NCI-H526 treated with DMSO at 0.1 percent for 48 hours (cell line): ENCODE data around the gene BGN.

ENCODE experiments used
- DNase-seq: peaks from one replicate; lab custom pipeline; 2025; lab: John Stamatoyannopoulos, UW

Gene BGN

DNA sequence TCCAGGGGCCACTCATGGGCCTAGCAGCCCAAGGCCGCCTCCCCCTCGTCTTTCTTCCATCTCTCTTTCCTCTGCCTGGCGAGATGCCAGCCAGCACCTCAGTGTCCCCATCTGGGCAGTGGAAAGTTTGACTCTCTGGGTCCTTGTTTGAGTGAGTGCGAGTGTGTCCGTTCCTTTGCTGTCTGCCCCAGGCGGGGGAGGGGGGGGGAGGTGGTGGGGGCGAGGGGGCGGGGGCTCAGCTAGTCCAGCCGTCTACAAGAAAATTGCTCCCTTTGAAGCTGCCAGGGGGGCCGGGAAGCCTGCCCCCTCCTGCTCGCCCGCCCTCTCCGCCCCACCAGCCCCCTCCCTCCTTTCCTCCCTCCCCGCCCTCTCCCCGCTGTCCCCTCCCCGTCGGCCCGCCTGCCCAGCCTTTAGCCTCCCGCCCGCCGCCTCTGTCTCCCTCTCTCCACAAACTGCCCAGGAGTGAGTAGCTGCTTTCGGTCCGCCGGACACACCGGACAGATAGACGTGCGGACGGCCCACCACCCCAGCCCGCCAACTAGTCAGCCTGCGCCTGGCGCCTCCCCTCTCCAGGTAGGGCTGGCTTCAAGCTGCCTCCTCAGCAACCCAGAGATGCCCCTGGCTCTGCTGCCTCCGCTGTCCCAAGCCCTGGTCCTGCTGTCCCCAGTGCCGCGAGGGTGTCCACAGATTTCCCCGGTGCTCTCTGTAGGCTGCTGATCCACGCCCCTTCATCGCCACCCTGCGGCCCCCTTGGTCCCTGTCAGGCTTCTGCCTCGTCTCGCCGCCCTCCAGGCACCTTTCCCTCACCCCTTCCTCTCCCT is at the start of gene BGN:
BGN (plus strand) TSS at position 440 of the 821 bp plus-strand sequence. CDS start 9,652 bp downstream, outside the sequence.
- peak; percentile 2 for DNase-seq

DNA sequence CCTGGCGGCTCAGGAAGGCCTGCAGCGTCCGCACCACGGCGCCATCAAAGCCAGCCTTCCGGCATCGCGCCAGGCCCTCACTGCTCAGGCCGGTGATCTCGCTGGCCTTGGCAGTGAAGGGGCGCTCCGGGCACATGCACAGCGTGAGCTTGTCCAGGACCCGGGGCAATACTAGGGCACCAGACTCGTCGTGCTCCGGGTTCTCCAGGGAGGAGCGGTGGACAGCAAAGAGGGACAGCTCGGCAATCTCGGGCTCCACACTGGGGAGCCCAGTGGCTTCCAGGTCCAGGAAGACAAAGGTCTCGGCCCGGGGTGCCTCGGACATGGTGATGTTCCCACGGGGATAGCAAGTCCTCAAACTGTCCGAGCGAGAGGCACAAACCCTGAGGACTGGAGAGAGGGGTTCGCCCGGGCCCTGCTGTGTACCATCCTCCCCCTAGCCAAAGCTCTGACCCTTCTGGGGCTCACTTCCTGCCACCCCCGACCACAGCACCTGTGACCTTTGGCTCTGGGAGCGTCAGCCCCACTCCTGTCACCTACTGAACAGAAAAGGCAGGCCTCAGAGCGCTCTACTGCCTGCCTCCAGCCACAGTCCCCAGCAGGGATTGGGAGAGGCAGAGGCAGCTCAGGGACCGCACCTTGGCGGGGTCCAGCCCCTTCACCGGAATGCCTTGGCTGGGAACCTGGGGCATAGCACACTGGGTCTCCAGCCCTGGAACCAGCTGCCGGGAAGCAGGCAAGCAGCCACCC is 49.5 kb upstream of the BGN start:
- DNase-seq = no peak

DNA sequence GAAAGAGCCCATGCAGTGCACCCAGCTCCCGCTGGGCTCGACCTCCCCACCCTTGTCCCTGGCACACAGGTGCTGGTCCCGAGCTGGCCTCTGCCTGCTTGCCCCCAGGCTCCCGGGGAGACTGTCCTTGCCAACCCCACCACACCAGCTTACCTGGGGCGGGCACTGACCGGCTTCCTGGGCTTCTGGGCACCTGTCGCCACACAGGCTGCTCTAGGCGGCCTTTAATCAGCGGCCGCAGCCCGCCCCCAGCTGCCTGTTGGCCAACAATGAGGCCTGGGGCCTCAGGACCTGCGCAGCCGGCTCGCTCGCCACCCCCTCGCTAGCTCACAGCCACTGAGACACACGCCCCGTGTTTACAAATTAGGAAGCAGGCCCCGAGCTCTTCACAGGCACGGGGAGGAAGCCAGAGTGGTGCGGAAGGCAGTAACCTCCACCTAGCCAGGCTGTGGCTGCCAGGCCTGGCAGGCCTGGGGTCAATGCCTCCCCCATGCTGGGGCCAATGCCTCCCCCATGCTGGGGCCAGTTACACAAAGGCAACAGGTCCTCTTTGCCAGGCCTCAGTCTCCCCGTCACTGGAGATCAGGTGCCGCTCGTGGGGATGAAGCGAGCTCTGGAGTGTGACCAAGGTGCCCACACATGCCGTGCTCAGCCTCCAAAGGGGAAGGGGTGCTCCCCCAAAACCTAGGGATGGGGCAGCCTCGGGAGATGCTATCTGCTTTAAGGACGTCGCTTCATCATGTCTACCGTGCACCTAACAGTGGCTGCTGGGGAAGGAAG is 48.7 kb upstream of the BGN start, which contains the start of gene TREX2:
TREX2 (minus strand) TSS at position 201 of the 780 bp plus-strand sequence. CDS start 626 bp downstream, outside the sequence.
- DNase-seq = no peak

DNA sequence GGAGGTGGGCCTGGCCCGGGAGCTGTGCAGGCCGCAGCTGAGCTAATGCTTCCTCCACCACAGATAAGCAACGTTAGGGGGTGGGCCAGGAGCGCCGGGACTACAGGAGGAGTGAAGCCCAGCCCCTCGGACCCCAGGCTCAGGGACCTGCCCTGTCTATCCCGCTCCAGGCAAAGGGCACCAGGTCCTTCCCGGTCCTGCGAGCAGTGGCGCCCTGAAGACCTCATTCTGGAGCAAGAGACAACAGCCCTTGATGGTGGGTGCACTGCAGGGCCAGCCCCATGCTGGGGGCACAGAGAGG is 48.2 kb upstream of the BGN start:
- no peak for DNase-seq

DNA sequence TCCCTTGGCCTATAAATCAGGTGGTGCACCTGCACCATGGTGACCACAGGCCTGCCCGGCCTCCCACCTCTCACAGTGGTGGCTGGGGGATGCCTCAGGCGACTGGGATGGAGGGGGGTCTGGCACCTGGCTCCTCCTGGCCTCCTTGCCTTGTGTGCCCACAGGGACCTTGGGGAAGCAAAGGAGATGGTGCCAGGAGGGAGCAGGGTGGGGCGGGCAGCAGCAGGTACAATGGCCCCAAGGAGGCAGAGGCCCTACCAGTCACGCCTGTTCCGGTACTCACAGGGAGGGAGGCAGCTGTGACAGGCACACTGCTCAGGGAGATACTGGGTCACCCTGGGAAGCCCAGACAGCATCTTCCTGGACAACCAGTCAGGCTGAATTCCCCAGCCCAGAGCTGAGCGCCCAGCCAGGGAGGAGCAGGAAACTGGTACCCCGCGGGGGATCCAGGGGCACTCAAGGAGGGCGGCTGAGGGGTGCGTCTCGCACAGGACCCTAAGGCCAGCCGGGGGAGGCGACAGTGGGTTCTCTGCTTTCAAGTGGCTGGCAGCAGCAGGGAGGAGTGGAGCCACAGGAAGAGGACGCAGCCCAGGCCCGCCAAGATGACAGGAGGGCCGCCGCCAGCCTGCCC is 47.7 kb upstream of the BGN start:
- DNase-seq = no peak

DNA sequence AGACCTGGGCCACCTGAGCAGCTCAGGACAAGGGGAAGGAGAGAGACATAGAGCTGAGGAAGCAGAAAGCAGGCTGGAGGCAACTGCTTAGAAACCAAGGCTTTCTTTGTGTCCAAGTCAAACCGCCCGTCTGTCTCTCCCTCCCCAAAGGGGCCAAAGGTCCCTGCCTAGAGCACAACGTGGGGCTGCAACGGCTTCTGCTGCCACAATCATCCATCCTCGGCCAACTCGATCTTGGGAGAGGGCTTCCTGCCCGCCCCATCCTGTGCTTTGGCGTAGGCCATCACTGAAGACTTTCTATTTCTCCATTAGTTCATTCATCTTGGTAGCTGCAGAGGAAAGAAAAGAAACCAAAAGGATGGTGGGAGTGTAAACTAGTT is 47.2 kb upstream of the BGN start:
- no peak for DNase-seq

DNA sequence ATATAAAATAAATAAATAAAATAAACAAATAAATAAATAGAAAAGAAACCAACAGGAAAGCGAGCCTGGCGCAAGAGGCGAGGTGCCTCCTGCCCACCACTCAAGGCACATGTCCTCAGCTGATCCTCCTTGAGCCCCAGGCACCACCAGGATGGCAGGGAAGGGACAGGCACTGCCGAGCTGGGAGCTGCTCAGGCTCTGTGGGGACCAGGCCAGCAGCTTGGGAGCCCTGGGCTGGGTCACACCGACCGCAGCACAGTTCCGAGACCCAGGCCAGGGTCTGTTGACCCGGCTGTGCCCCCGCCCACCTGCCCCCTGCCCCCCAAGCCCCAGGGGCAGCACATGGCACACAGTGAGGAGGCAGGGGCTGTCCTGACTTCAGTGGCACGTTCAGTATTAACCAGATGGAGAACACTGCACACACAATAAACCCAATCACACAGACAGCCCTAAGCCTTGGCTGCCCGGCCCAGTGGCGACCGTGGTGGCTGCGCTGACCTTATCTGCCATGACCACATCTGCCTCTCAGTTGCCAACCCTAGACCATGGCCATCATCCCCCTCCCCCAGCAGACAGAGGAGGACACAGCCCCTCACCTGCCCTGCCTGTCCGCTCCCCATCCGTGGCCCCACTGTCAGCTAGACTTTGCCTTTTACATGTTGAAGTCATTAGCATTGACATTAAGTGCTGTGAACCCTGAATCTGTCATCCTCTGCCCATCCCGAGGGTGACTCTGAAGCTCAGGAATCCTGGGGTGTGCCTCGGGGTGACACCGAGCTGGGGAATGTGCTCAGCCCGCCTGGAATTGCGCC is 46.0 kb upstream of the BGN start:
- no peak for DNase-seq

DNA sequence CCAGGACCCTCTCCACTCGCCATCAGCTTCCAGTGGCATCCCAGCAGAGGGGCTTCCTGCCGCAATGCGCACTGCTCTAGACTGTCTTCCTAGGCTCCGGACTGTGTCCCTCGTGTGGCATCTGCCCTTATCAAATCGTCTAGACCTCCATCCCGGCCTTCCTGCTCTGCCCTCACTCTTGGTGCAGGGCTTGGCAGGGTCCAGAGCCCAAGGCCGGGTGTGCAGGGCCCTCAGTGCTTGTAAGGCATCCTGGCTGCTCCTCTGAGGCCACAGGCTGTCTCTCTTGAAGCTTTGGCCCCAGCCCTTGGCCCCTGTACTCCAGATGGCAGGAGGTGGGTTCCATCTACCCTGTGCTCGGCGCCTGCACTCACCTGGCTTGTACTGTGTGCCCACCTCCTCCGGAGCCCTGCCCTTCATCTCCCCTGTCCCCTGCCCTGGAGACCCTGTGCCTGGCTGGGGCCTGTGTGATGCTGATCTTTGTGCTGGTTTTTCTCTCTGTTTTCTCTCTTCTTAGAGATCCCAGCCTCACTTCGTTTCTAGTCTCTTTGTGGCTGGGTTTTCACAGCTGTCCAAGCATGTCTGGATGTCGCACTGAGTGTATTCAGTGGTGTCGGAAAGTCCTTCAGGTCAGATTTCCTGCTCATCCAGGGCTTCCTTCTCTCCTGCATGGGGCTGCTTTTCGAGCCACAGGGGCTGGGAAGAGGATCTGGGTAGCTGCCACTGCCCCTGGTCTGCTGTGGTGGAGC is 45.2 kb upstream of the BGN start:
- DNase-seq = no peak

DNA sequence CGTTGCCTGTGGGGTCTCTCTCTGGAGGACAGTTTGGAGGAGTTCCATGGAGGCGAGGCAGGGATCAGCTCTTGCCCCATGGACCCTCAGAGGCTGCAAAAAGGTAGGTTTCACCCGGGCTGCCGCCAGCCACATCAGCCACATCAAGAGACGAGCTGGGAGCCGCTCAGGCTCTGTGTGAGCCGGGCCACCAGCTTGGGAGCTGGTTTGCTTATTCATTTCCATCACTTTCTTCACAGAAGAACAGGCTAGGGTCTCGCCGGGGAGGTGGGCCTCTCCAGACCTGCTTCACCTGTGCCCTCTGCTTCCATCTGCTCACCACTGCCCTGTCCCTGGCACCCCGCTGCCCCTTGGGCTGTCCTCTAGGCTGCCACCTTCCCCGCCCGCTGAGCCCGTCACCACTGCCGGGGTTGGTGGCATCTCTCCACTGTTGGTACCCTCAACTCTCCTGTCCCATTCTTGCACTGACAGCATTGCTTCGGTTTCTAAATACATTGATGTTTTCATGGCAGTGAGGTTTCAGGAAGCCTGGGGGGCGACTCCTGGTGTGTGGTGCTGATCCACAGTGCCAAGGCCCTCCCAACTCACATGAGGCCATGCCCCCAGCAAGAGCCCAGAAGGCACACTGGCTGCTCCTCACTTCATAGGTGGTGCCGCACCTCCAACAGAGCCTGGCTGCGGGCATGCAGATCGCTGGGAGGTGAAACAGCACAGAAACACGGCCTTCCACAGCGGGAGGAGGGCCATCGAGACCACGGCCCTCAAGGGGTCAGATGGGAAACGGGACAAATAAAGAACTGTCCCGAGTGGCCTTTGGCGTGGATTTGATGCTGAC is 44.4 kb upstream of the BGN start:
- no peak for DNase-seq

DNA sequence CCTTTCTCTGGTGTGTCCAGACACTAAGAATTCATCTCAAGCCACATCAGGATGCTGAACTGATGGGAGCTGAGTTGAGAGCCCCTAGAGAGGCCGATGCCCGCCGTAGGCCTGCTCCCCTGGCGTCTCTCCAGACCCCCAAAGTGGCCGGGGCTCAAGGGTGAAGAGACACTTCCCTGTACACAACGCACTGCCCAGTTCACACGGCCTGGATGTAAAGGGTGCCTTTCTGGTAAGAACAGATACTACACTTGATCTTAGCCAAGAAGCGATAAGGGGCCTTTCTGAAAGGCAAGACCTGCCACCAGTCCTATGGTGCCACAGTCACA is 43.9 kb upstream of the BGN start:
- no peak for DNase-seq

DNA sequence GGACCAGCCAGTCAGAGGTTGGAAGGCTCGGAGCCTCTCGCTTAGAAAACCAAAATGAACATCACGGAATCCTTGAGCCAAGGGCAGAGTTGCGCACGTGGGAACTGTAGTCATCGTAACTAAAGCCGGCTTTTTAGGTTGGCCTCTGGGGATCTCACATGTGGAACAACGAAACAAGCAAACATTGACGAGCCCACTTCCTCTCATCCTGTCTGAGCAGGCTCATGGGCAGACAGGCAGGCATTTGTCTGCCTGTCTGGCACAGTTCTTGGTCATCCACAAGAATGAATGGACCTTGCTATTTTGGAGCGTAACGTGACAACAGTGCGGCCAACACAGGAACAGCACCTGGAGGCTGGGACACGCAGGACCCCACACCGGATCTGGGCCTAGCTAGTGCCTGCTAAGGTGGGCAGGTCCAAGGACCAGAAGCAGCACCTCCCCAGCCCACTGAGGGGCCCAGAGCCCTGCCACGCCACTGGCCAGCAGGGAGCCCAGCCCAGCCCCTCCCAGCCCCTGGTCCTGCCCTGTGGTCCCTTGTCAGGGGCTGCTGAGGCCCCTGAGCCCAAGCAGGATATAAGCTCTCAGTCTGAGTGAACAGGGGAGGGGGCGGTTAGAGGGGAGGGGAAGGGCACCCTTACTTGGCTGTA is 39.8 kb upstream of the BGN start:
- no peak for DNase-seq

DNA sequence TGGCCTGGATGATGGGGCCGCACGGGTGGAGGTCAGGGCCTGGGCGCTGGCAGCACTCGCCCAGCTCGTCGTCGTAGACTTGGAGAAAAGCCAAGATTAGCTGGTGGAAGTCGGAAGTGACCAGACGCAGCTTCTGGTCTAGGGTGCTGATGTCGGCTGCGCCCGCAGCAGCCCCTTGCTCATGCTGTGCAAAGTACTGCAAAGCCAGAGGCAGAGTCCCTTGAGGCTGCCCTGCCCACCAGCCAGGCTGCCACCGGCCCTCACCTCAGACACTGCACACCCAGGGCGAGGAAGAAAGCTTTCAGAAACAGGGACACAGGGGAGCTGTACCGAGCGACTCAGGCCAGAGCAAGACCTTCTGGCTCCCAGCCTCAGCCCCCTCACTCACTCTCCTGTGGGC is 39.2 kb upstream of the BGN start:
- DNase-seq = no peak

DNA sequence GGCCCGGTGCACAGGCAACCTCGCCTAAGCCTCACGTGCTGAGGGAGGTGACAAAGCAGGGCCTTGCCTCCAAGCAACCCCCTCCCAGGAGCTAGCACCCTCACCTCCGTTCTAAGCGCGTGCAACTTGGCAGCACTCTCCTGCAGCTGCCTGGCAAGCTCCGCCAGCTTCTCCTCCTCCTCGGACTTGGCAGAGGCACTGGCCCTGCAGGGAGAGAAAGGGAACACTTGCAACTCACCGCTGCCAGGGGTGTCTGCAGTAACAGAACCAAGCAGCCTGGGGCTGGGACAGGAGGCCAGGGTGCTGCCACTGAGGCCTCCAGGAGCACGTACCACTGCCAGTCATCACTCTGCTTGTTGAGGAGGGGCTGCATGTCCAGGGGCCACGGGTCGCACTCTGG is 38.6 kb upstream of the BGN start:
- no peak for DNase-seq

DNA sequence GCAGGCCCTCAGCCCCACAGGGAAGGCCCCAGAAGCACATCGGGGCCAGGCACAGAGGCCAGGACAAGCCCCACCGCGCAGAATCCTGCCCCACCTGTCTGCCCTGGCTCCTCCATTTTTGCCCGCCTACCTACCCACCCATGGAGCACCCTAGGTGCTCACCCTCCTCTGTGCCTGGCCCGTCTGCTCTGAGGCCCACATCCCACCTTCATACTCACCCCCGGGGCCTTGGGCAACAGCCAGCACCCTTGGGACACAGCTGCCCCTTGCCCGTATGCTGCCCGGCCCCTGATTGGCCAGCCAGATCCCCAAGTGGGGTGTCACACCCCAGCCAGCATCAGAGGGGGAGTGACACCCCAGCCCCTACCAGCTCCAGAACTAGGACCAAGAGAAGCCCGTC is 38.1 kb upstream of the BGN start:
- no peak for DNase-seq

DNA sequence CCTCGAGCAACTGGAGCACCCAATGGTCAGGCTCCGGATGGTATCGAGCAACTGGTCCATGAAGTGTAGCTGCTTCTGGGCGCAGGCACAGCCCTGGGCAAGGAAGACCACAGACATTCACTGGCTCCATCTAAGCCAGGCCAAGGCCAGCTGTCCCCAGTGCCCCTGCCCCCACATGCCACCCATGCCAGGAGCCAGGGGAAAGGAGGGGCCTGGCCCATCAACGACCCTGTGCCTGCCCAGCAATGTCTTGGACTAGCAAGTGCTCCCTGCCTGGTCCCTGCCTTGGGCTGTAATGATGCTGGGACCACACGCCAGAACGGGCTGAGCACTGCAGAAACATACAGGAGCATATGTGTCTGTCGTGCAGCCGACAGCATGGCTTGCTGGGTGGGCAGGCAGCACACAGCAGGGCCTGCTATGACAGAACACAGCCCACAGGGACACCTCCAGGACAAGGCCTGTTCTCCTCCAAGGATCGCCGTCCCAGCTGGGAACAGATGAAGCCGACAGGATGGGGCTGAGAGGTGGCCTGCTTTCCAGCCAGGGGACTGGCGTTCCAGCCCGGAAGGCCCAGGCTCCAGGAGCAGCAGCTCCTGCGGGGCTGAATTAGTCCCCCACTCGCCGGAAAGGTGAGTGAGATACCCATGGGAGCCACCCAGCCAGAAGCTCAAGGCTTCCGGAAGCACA is 37.5 kb upstream of the BGN start:
- no peak for DNase-seq

DNA sequence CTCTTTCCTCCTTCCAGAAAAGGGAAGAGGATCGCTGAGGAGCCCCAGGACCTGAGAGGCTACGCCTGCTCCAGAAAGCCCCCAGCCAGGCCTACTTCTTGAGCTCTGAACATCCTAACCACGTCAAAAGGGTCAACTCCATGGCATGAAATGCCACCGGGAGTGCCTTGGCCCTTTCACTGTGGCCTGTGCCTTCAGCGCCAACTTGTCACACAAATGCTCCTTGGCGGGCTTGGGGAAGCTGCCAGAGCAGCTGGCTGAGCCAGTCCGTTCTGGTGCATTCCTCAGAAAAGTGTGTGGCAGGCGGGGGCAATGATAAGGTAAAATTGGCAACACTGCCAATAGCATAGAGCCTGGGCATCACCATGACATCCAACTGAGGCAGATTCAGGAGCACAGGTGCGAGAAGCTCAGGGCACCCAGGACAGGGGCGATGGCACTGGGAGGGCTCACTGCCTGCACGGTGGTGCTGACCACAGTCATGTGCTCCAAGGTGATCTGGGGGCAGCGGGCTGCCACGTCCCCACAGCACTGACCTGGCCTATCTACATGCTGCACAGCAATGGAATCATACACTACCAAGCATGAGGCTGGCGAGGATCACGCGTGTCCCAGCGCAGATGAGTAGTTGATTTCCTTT is 36.8 kb upstream of the BGN start:
- no peak for DNase-seq

DNA sequence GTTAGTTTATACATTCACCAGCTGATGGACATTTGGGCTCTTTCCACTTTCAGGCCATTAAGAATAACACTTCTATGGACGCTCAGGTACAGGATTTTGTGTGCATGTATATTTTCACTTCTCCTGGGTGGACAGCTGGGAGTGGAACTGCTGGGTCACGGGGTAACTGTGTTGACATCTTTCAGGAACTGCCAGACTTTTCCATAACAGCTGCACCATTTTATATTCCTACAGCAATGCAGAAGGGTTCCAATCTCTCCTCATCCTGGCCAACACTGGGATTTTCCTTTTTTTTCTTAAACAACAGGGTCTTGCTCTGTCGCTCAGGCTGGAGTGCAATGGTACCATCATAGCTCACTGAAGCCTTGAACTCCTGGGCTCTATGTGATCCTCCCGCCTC is 36.3 kb upstream of the BGN start:
- no peak for DNase-seq

DNA sequence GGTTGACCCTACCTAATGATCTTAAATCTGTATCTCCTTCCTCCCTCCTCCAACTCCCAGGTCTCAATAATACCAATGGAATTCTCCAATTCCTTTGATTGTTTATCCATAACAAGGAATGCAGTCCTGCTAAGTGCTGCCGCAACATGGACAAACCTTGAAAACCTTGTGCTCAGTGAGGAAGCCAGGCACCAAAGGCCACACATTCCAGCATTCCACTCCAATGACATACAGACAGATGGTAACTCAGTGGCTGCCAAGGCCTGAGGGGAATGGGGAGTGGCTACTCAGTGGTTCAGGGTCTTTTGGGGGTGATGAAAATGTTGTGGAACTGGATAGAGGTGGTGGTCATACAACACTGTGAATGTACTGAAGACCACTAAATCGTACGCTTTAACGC is 34.8 kb upstream of the BGN start:
- DNase-seq = no peak
